ENCODE measurements around the gene ZMPSTE24. TPM values are rescaled to one million over a fixed set of nuclear protein-coding genes. Genes with fewer than 3 reads are reported as not detected.

The ZMPSTE24 gene
- total and polyA plus RNA-seq, 7 experiments from 2014 or later, result 9.5 to 31.0 (median 14.5) TPM

DNA sequence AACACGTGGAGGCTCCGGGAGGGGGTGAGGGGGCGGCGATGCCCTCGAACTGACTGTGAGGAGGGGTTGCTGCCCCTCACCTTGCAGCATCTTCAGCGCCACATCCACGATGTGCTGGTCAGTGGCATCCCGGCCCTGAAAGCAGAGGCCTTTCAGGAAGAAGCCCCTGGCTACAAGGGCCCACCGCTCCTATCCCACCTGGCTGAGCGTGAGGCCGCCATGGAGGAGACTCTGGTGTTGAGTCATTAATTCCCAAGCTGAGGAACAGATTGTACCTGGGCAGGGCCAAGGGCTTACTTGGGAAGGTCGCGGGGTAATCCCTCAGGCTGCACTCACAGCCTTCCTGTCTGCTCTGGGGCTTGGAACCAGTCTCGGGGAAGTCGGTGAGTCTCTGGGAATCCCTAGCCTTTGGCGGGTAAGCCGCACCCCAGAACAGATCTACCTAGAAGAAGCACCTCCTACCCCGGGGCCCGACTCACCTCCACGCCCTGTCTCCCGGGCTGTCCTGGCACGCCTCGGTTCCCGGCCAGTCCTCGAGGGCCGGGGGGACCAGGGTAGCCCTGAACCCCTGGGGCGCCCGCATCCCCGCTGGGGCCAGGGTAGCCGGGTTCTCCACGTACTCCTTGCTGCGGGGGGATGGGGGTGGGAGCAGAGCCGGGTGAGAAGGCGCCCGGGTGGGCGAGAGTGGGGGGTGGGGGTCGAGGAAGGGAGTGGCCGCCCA lies 45.2 kb downstream of the ZMPSTE24 start:
- no peak overlapping the region for H3K4me3 ChIP-seq (ENCODE audit: low read length)
- Mint-ChIP-seq H3K9me3 (no peaks in the 10 kb centered on the region), H3K4me1 (no peaks in the 10 kb centered on the region), H3K4me3 (no peak overlapping the region), H3K36me3 (no peaks in the 10 kb centered on the region), H3K27ac (no peak overlapping the region), H3K27me3 (no peaks in the 10 kb centered on the region)
- CTCF ChIA-PET, result no interaction called here
- H3K27ac ChIP-seq (ENCODE audit: low read depth, low read length), result no peak overlapping the region
- ATAC-seq, result no peak
- intact Hi-C loops (cut with micrococcal nuclease), result no loop called here
- H3K36me3 ChIP-seq (ENCODE audit: control insufficient read depth in 2 of 3, insufficient read depth in 3 of 3, low read length in 3 of 3), result no peaks in the 10 kb centered on the region
- POLR2A ChIA-PET, result no interaction called here
- H3K4me1 ChIP-seq (ENCODE audit: control insufficient read depth in 2 of 2, insufficient read depth in 2 of 2, low read length in 2 of 2), result no peaks in the 10 kb centered on the region
- no peaks in the 10 kb centered on the region for H3K27me3 ChIP-seq (ENCODE audit: control insufficient read depth in 2 of 2, insufficient read depth in 2 of 2, low read length in 2 of 2)
- H3K9me3 ChIP-seq (ENCODE audit: control insufficient read depth in 2 of 3, low read length in 3 of 3), result no peaks in the 10 kb centered on the region
- no peak for DNase-seq

- intact Hi-C loops (cut with micrococcal nuclease), result no loop called here
- Mint-ChIP-seq H3K4me3 (no peak overlapping the region), H3K36me3 (no peaks in the 10 kb centered on the region), H3K4me1 (no peaks in the 10 kb centered on the region), H3K9me3 (no peaks in the 10 kb centered on the region), H3K27ac (no peak overlapping the region), H3K27me3 (no peaks in the 10 kb centered on the region)
- Histone ChIP-seq H3K4me3 (ENCODE audit: low read length) (no peak overlapping the region), H3K9me3 (ENCODE audit: control insufficient read depth in 2 of 3, low read length in 3 of 3) (no peaks in the 10 kb centered on the region), H3K36me3 (ENCODE audit: control insufficient read depth in 2 of 3, insufficient read depth in 3 of 3, low read length in 3 of 3) (no peaks in the 10 kb centered on the region), H3K27ac (ENCODE audit: low read depth, low read length) (no peak overlapping the region), H3K4me1 (ENCODE audit: control insufficient read depth in 2 of 2, insufficient read depth in 2 of 2, low read length in 2 of 2) (no peaks in the 10 kb centered on the region), H3K27me3 (ENCODE audit: control insufficient read depth in 2 of 2, insufficient read depth in 2 of 2, low read length in 2 of 2) (no peaks in the 10 kb centered on the region)
- ATAC-seq (no peak), DNase-seq (no peak)
- CTCF ChIA-PET, result no interaction called here
- POLR2A ChIA-PET, result no interaction called here
Observed at GRCh38 chr1:40303790-40304189, 45.8 kb downstream of the ZMPSTE24 start.

- H3K27ac Mint-ChIP-seq, result no peak overlapping the region
- no peaks in the 10 kb centered on the region for H3K9me3 ChIP-seq (ENCODE audit: control insufficient read depth in 2 of 3, low read length in 3 of 3)
- POLR2A ChIA-PET, result no interaction called here
- ATAC-seq (no peak), DNase-seq (no peak)
- intact Hi-C loops (cut with micrococcal nuclease), result no loop called here
- H3K27ac ChIP-seq (ENCODE audit: low read depth, low read length), result no peak overlapping the region
- peaks cover 0 to under 1% (median 0%) of the 10 kb centered on the region in 7 donors for H3K4me1 Mint-ChIP-seq
- H3K9me3 Mint-ChIP-seq, result no peaks in the 10 kb centered on the region
- no peaks in the 10 kb centered on the region for H3K36me3 ChIP-seq (ENCODE audit: control insufficient read depth in 2 of 3, insufficient read depth in 3 of 3, low read length in 3 of 3)
- CTCF ChIA-PET, result no interaction called here
- no peaks in the 10 kb centered on the region for H3K36me3 Mint-ChIP-seq
- H3K27me3 Mint-ChIP-seq, result no peaks in the 10 kb centered on the region
- H3K4me1 ChIP-seq (ENCODE audit: control insufficient read depth in 2 of 2, insufficient read depth in 2 of 2, low read length in 2 of 2), result no peaks in the 10 kb centered on the region
- no peak overlapping the region for H3K4me3 ChIP-seq (ENCODE audit: low read length)
- H3K4me3 Mint-ChIP-seq, result no peak overlapping the region
- H3K27me3 ChIP-seq (ENCODE audit: control insufficient read depth in 2 of 2, insufficient read depth in 2 of 2, low read length in 2 of 2), result no peaks in the 10 kb centered on the region
Observed at GRCh38 chr1:40305451-40305850, 47.4 kb downstream of the ZMPSTE24 start.

DNA sequence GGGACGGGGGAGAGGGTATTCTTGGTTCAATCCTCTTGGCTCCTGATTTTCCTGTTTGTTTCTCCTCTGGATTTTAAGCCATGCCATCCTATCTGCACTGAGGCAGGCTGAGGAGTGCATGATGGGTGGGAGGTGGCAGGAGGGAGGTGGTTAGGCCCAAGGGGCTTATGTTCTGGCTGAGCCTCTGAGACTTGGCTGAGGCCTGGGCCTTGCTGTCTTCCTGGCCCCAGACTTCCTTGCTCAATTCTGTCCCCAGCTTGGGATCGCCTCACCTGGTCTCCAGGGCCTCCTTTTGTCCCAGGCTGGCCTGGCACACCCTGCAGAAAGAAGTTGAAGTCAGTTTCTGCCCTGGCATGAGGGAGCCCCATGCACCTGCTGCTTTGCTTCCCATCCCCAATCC lies 47.8 kb downstream of the ZMPSTE24 start:
- intact Hi-C loops (cut with micrococcal nuclease), result no loop called here
- Mint-ChIP-seq H3K36me3 (no peaks in the 10 kb centered on the region), H3K4me1 (peaks cover 0 to 4% (median 0%) of the 10 kb centered on the region in 7 donors), H3K27ac (no peak overlapping the region), H3K27me3 (no peaks in the 10 kb centered on the region), H3K9me3 (no peaks in the 10 kb centered on the region), H3K4me3 (no peak overlapping the region)
- Histone ChIP-seq H3K4me1 (ENCODE audit: control insufficient read depth in 2 of 2, insufficient read depth in 2 of 2, low read length in 2 of 2) (no peaks in the 10 kb centered on the region), H3K4me3 (ENCODE audit: low read length) (no peak overlapping the region), H3K27ac (ENCODE audit: low read depth, low read length) (no peak overlapping the region), H3K27me3 (ENCODE audit: control insufficient read depth in 2 of 2, insufficient read depth in 2 of 2, low read length in 2 of 2) (no peaks in the 10 kb centered on the region), H3K9me3 (ENCODE audit: control insufficient read depth in 2 of 3, low read length in 3 of 3) (no peaks in the 10 kb centered on the region), H3K36me3 (ENCODE audit: control insufficient read depth in 2 of 3, insufficient read depth in 3 of 3, low read length in 3 of 3) (no peaks in the 10 kb centered on the region)
- ATAC-seq (no peak), DNase-seq (no peak)
- CTCF ChIA-PET, result interaction anchor here (0.6 kb wide), 1 partner anchor 450 kb away, joined by 3 read pairs; no protein-coding TSS in a partner anchor
- POLR2A ChIA-PET, result no interaction called here

GRCh38 chr1:40306296-40306695 lies 48.3 kb downstream of the ZMPSTE24 start:
- no peak overlapping the region for H3K27ac ChIP-seq (ENCODE audit: low read depth, low read length)
- H3K27me3 ChIP-seq (ENCODE audit: control insufficient read depth in 2 of 2, insufficient read depth in 2 of 2, low read length in 2 of 2), result no peaks in the 10 kb centered on the region
- H3K36me3 Mint-ChIP-seq, result no peaks in the 10 kb centered on the region
- CTCF ChIA-PET, result interaction anchor here (0.6 kb wide), 1 partner anchor 449 kb away, joined by 3 read pairs; no protein-coding TSS in a partner anchor
- no peaks in the 10 kb centered on the region for H3K36me3 ChIP-seq (ENCODE audit: control insufficient read depth in 2 of 3, insufficient read depth in 3 of 3, low read length in 3 of 3)
- DNase-seq, result no peak
- no peaks in the 10 kb centered on the region for H3K9me3 Mint-ChIP-seq
- H3K4me1 Mint-ChIP-seq, result peaks cover 0 to 4% (median 0%) of the 10 kb centered on the region in 7 donors
- H3K4me3 Mint-ChIP-seq, result no peak overlapping the region
- no peaks in the 10 kb centered on the region for H3K9me3 ChIP-seq (ENCODE audit: control insufficient read depth in 2 of 3, low read length in 3 of 3)
- POLR2A ChIA-PET, result interaction anchor here (0.6 kb wide), 1 partner anchor 126 kb away, joined by 5 read pairs; no protein-coding TSS in a partner anchor
- no peak for ATAC-seq
- H3K27me3 Mint-ChIP-seq, result no peaks in the 10 kb centered on the region
- intact Hi-C loops (cut with micrococcal nuclease), result no loop called here
- H3K27ac Mint-ChIP-seq, result no peak overlapping the region
- no peaks in the 10 kb centered on the region for H3K4me1 ChIP-seq (ENCODE audit: control insufficient read depth in 2 of 2, insufficient read depth in 2 of 2, low read length in 2 of 2)
- H3K4me3 ChIP-seq (ENCODE audit: low read length), result no peak overlapping the region

DNA sequence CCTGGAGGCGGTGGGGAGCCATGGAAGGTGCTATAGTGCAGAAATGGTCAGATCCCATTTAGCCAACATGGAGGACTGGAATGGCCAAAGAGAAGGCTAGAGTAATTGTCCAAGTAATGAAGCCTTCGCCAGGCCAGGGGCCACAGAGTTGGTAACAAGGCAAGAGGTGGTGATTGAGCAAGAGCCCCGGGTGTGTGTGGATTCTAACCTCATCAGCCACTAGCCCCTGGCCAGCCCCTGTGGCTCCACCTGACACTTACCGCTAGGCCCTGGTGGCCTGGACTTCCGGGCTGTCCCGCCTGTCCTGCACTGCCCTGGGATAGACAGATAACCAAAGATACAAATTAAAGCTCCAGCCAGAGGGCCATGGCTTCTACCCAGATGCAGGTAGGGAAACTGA lies 49.1 kb downstream of the ZMPSTE24 start:
- CTCF ChIA-PET, result no interaction called here

More for the DNA sequence above, 49.1 kb downstream of the ZMPSTE24 start:
- intact Hi-C loops (cut with micrococcal nuclease), result no loop called here
- Histone ChIP-seq H3K4me3 (ENCODE audit: low read length) (no peak overlapping the region), H3K36me3 (ENCODE audit: control insufficient read depth in 2 of 3, insufficient read depth in 3 of 3, low read length in 3 of 3) (no peaks in the 10 kb centered on the region), H3K27ac (ENCODE audit: low read depth, low read length) (no peak overlapping the region), H3K9me3 (ENCODE audit: control insufficient read depth in 2 of 3, low read length in 3 of 3) (no peaks in the 10 kb centered on the region), H3K27me3 (ENCODE audit: control insufficient read depth in 2 of 2, insufficient read depth in 2 of 2, low read length in 2 of 2) (no peaks in the 10 kb centered on the region), H3K4me1 (ENCODE audit: control insufficient read depth in 2 of 2, insufficient read depth in 2 of 2, low read length in 2 of 2) (no peaks in the 10 kb centered on the region)
- peaks cover 0 to 11% (median 0%) of the 10 kb centered on the region in 7 donors for H3K4me1 Mint-ChIP-seq
- H3K27me3 Mint-ChIP-seq, result no peaks in the 10 kb centered on the region
- no peak overlapping the region for H3K4me3 Mint-ChIP-seq
- no peak for ATAC-seq
- DNase-seq, result no peak
- no peaks in the 10 kb centered on the region for H3K36me3 Mint-ChIP-seq
- H3K9me3 Mint-ChIP-seq, result no peaks in the 10 kb centered on the region
- H3K27ac Mint-ChIP-seq, result no peak overlapping the region
- POLR2A ChIA-PET, result no interaction called here
